HG03469 (cell line): ENCODE results near the gene SLAMF7.

ENCODE experiments used
- ATAC-seq: cut with Tn5 transposase; IDR thresholded peaks from one replicate; pipeline ENCODE4 v1.9.1; 2021; ENCODE audit warnings: mild to moderate bottlenecking, moderate library complexity, moderate number of reproducible peaks; ENCODE audit not compliant: unreplicated experiment

The SLAMF7 gene

DNA sequence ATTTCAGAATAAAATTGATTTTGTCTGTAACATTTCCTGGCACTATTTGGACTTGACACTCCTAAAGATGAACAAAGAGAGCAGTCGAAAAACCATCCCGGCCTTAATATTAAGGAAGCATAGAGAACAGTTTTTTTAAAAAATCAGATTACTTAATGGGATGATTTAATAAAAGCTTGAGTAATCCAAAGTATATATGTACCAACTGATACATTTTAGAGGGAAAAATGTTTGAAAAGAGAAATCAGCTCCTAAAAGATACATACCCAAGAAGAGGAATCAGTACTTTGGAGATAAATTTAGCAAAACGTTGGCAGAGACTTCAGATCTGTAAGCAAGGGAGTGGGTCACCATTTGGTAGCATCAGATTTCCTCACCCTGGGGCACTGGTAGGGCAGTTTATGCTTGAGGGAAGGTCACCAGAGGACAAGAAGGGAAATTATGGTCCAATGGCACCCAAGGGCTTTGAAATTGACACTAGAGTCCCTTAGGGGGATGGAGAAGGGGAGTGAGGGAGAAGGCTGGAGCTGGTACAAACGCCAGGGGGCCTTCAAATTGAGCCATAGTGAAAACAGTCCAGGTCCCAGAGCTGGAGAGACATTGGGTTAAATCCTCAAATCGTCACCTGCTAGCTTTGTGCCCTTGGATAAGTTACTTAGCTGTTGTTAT is 5.9 kb downstream of the SLAMF7 start:
- ATAC-seq = no peak

- ATAC-seq = no peak
These were observed 6.5 kb downstream of the SLAMF7 start for GRCh38 chr1:160745551-160745950.

GRCh38 chr1:160746836-160747500 is 7.9 kb downstream of the SLAMF7 start:
- no peak for ATAC-seq

DNA sequence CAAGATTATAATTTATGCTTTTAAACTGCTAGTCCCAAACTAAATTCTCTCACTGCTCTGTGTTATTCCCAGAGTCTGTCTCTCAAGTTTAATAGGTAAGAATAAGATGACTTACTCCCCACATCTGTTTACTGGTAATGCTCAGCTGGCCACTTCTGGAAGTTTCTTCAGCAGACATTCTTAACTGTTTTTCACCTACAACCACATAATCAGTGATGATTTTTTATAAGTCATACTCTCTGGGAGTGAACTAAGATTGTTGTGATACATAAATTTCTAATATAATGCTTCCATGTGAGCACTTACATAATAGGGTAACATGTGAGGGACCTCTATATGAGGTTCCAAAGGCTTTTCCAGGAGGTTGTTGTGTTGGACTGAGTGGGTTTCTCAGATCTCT is 8.7 kb downstream of the SLAMF7 start:
- no peak for ATAC-seq

DNA sequence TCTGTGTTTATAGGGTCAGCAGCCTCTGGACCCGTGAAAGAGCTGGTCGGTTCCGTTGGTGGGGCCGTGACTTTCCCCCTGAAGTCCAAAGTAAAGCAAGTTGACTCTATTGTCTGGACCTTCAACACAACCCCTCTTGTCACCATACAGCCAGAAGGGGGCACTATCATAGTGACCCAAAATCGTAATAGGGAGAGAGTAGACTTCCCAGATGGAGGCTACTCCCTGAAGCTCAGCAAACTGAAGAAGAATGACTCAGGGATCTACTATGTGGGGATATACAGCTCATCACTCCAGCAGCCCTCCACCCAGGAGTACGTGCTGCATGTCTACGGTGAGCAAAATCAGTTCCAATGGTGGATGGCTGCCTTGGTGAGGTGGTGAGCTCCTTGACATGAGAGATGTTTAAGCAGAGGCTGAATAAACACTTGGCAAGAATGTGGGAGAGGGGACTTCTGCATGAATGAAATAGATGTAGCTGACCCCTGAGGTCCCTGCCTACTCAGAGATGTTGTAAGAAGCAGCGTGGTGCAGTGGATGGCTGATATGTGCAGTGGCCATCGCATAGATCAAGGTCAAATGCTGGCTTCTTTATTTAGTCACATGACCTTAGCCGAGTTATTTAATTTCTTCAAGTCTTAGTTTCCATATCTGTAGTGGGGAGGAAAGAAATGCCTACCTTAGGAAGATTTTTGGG is 9.3 kb downstream of the SLAMF7 start:
- no peak for ATAC-seq

DNA sequence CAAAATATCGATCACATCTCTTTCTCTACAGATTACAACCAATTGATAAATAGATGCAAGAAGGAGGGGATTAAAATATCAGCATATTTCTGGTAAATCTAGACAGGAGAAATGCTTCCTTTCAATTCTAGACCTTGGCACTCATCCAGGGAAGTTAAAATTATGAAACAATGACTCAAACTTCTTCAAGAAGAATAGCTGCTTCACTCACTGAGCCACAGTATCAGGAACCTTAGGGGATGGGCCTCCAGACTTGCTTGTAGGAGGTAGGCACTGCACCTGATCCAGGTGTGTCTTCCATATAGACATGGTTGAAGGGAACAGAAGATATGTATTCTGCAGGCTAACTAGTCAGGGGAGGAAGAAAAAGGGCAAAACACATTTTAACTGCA is 9.8 kb downstream of the SLAMF7 start:
- ATAC-seq = no peak

- no peak for ATAC-seq
These were observed 11.6 kb downstream of the SLAMF7 start for GRCh38 chr1:160750608-160751007.

GRCh38 chr1:160752406-160752805 is 13.4 kb downstream of the SLAMF7 start:
- ATAC-seq = no peak

DNA sequence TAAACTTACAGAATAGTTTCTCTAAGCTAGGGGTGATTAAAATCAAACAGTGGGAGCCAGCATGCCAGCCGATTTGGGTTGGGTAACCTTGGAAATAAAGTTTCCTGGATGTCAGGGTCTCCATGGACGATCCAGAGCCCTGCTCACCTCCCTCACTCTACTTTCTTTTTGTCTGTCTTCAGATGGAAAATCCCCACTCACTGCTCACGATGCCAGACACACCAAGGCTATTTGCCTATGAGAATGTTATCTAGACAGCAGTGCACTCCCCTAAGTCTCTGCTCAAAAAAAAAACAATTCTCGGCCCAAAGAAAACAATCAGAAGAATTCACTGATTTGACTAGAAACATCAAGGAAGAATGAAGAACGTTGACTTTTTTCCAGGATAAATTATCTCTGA is 13.9 kb downstream of the SLAMF7 start:
- ATAC-seq = no peak

- ATAC-seq = no peak
These were observed 14.5 kb downstream of the SLAMF7 start for GRCh38 chr1:160753594-160753993.

- no peak for ATAC-seq
These were observed 16.4 kb downstream of the SLAMF7 start for GRCh38 chr1:160755461-160755860.

GRCh38 chr1:160755911-160756848 is 17.1 kb downstream of the SLAMF7 start:
- no peak for ATAC-seq

- no peak for ATAC-seq
These were observed 17.8 kb downstream of the SLAMF7 start for GRCh38 chr1:160756849-160757201.

DNA sequence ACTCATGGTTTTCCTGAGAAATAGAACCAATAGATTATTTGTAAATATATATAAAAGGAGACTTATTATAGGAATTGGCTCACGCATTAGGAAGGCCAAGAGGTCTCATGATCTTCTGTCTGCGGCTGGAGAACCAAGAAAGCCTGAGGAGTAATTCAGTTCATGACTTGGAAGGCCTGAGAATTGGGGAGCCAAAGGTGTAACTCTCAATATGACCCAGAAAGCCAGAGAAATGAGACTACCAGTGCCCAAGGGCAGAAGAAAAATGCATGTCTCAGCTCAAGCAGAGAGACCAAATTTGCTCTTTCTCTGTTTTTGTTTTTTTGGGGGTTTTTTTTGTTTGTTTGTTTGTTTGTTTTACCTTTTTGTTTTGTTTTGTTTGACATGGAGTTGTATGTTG is 19.5 kb downstream of the SLAMF7 start:
- no peak for ATAC-seq

- ATAC-seq = no peak
These were observed 20.7 kb downstream of the SLAMF7 start for GRCh38 chr1:160759740-160760139.

DNA sequence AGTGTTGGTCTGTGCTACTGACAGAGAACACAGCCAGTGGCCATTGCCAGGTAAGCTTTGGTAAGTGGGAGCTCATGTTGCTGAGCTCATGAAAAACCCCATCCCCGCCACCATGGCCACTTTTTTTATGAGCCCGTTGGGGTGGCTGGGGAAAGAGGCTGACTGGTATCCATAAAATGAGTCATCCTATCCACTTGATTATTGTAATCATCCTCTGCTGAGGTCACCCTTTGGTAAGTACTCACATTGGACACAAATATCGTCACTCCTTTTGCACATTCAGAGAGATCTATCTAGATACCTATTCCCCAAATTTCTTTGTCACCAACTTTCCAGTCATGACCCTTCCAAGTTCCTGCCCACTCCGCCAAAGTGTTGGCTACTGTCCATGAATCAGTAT is 22.0 kb downstream of the SLAMF7 start:
- no peak for ATAC-seq

GRCh38 chr1:160761886-160762285 is 22.8 kb downstream of the SLAMF7 start:
- ATAC-seq = no peak

- ATAC-seq = no peak
These were observed 24.9 kb downstream of the SLAMF7 start for GRCh38 chr1:160763993-160764392.

DNA sequence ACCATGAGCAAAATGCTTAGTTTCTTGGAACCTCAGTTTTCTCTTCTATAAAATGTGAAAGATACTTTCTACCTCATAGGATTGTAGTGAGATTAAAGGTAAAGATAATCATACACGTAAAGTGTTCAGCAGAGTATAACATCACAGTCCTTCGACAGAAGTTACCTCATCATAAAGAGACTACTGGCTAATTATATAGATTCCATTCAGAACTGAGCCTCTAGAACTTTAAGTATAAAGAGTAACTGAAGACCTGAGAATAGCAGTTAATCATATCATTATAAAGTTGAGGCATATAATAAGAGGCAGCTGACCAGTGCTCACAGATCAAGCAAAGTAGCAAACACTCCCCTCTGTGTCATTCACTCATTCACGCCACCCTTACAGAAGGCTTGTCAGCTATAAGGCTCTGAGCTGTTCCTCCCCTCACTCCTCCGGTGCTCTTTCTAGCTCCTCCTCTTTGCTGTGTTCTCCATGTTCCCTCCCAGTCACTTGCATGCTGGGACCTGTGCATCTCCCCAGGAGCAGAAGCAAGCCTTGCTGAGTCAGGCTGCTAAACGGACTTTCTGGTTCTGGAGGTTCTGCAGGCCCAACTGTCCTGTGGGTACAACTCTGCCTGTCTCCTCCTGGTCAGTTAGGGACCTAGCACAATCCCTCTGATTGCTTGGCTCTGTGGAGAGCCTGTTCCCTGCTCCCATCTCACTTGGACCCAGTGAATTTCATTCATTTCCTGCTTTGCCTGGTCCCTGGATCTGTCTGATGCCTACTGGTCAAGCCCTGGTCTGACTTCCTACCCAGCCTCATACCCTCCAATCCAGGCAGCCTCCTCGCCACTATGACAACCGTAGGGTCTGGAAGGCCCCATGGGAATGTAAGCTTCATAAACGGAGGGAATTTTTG is 28.6 kb downstream of the SLAMF7 start:
- peak; percentile 47 for ATAC-seq

GRCh38 chr1:160768295-160768657 is 29.2 kb downstream of the SLAMF7 start:
- peak; percentile 37 for ATAC-seq
